Spleen (tissue), 7 donors: ENCODE results near the gene FLAD1.

ENCODE experiments used
- POLR2A ChIP-seq, 3 donors: fragments of 450-650 bp; IDR thresholded peaks; one replicate each; pipeline ENCODE4 v1.5.1; 2017; ENCODE audit warnings: antibody characterized with exemption in 3 of 3, mild to moderate bottlenecking in 1 of 3
- POLR2AphosphoS5 ChIP-seq, 3 donors: sonication (generic); formaldehyde crosslinking; IDR thresholded peaks; one replicate each; pipeline ENCODE4 v1.5.1; 2017; ENCODE audit warnings: antibody characterized with exemption in 3 of 3
- TF ChIP-seq, protein P1 (sequence below), 11 experiments: fragments of 200-600 bp in 7 of 11; fragments of 450-650 bp in 4 of 11; sonication (generic) in 4 of 11; IDR thresholded peaks in 8 of 11; conservative IDR thresholded peaks in 3 of 11; 1 replicate in 7 of 11; 2 replicates in 4 of 11; pipeline versions ENCODE4 v1.4.0 to v1.8.0; 2016 to 2021; ENCODE audit warnings: antibody characterized with exemption in 11 of 11, inconsistent platforms in 4 of 11, mild to moderate bottlenecking in 1 of 11
- donor health status: DM: no; HTN: no; CAD: no; lungs with moderate emphysema.
- donor health status: DM: no; HTN: no; CAD: no.
- donor health status: DM: no; HTN: no; CAD: no.

DNA sequence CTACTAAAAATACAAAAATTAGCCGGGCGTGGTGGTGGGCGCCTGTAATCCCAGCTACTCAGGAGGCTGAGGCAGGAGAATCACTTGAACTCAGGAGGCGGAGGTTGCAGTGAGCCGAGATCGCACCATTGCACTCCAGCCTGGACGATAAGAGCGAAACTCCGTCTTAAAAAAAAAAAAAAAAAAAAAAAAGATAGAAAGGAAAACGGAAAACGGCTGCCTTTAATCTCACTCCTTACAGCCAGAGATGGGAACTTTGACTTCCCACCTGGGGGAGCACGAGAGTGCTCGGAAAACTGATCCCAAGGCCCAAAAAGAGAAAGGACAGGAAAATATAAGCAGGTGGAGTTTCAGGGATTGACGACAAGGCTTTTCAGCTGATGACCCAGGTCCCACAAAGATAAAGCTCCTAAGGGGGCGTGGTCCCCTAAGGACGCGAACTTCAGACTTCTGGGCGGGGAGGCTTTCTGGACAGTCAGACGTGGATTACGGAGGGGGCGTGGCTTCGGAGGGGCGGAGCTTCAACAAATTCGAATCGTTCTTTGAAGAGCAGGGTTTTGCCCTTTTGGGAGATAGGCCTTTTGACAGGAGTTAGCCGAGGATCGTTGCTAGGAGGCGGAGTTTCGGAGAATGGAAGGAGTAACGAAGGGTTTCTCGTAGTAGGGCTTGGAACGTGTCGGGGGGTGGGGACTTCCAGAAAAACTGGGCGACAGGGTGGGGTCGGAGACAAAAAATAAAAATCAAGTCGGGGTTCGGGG is 9.6 kb upstream of the FLAD1 start:
- TF ChIP-seq, protein P1, sequence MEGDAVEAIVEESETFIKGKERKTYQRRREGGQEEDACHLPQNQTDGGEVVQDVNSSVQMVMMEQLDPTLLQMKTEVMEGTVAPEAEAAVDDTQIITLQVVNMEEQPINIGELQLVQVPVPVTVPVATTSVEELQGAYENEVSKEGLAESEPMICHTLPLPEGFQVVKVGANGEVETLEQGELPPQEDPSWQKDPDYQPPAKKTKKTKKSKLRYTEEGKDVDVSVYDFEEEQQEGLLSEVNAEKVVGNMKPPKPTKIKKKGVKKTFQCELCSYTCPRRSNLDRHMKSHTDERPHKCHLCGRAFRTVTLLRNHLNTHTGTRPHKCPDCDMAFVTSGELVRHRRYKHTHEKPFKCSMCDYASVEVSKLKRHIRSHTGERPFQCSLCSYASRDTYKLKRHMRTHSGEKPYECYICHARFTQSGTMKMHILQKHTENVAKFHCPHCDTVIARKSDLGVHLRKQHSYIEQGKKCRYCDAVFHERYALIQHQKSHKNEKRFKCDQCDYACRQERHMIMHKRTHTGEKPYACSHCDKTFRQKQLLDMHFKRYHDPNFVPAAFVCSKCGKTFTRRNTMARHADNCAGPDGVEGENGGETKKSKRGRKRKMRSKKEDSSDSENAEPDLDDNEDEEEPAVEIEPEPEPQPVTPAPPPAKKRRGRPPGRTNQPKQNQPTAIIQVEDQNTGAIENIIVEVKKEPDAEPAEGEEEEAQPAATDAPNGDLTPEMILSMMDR (IDR thresholded peaks at IDR 0.05 in 8 of 11, conservative IDR thresholded peaks at IDR 0.05 in 3 of 11) = peak in 3 of 11 experiments; percentile 11 to 15 (median 14)
- no peak for TF ChIP-seq POLR2A (IDR thresholded peaks at IDR 0.05)
- peak in 2 of 3 donors; percentile 17 to 78 for TF ChIP-seq POLR2AphosphoS5 (IDR thresholded peaks at IDR 0.05)
